ENCODE data around the gene ZNF217. TPM values are rescaled to one million over a fixed set of nuclear protein-coding genes. Genes with fewer than 3 reads are reported as not detected.

ZNF217 gene
- total and polyA plus RNA-seq, 9 of the 15 experiments (the other 6 are each of a cell fraction or from before 2014, with no cell fraction given) = 3.0 to 41.8 (median 16.8) TPM

DNA sequence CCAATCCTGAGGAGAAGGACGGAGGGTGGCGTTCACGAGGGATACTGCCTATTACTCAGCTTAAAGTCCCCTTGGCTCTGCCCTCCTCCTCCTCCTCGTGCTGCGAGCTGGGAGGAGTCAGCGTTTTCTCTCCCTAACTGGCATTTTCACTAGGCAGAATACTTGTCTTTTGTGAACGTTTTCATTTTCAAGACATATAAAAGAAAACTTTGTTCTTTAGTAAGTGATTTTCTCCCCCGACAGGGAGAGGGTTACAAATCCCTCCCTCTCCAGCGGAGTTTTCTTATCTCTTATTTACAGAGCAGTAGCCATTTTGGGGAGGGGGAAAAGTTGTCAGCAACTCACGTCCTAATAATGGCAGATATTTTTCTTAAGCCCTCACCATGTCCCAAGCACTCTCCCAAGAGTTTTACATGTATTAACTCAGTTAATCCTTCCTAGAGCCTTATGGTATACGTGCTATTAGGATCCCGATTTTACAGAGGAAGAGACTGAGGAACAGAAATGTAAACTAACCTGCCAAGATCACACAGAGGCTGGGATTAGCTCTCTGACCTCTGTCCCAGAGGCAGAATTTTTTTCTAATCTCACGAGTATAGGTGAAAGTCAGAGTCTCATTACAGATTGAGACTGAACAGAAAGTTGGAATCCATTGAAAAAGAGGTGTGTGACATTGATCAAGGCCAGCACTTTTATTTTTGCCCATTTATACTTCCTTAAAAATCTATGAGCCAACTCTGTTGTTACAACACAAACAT, 30.0 kb upstream of the ZNF217 start (continued):
- TF ChIP-seq STAT5A (IDR thresholded peaks at IDR 0.05; ENCODE audit: borderline replicate concordance, low read length) = peak; percentile 21; the same call in 1 of the 2 replicates
- no peak for TF ChIP-seq SMARCB1 (IDR thresholded peaks at IDR 0.05; ENCODE audit: insufficient read length, low read depth)
- no peak for TF ChIP-seq NRF1 (conservative IDR thresholded peaks at IDR 0.05 in 1 of 2, IDR thresholded peaks at IDR 0.05 in 1 of 2)
- 0 out of 4 replicates have a peak, but pooled peaks of 1 of the 2 experiments have one; percentile 14 for TF ChIP-seq CSDE1 (IDR thresholded peaks at IDR 0.05)
- no peak for TF ChIP-seq MCM2 (IDR thresholded peaks at IDR 0.05; ENCODE audit: low read depth)
- TF ChIP-seq KAT7 (CRISPR knock-in tag; IDR thresholded peaks at IDR 0.05; ENCODE audit: borderline replicate concordance) = no peak
- no peak for TF ChIP-seq DEAF1 (CRISPR knock-in tag; IDR thresholded peaks at IDR 0.05)
- no peak for TF ChIP-seq IRF1 (CRISPR knock-in tag; IDR thresholded peaks at IDR 0.05; ENCODE audit: borderline replicate concordance)
- no peak for TF ChIP-seq ZNF398 (CRISPR knock-in tag; IDR thresholded peaks at IDR 0.05)
- no peak for TF ChIP-seq ZZZ3 (IDR thresholded peaks at IDR 0.05)
- peak; percentile 82 for TF ChIP-seq NFE2 (IDR thresholded peaks at IDR 0.05; ENCODE audit: low read depth)
- TF ChIP-seq TSC22D4 (tag; IDR thresholded peaks at IDR 0.05) = no peak
- no peak for TF ChIP-seq ZNF384 (IDR thresholded peaks at IDR 0.05; ENCODE audit: low read depth, low read length)
- peak; percentile 82 for TF ChIP-seq EP400 (IDR thresholded peaks at IDR 0.05)
- peak; percentile 69 for TF ChIP-seq MAFF (IDR thresholded peaks at IDR 0.05; ENCODE audit: low read length)
- peak; percentile 68; the same call in 1 of the 2 replicates for TF ChIP-seq KLF6 (CRISPR knock-in tag; IDR thresholded peaks at IDR 0.05; ENCODE audit: borderline replicate concordance)
- no peak for TF ChIP-seq ZNF23 (CRISPR knock-in tag; IDR thresholded peaks at IDR 0.05)
- TF ChIP-seq HDAC1 (IDR thresholded peaks at IDR 0.05) = no peak
- peak; percentile 85 for TF ChIP-seq DPF2 (IDR thresholded peaks at IDR 0.05)
- TF ChIP-seq POLR2AphosphoS2 (IDR thresholded peaks at IDR 0.05; ENCODE audit: low read length) = no peak
- no peak for TF ChIP-seq DNMT1 (IDR thresholded peaks at IDR 0.05)
- TF ChIP-seq SRSF7 (optimal IDR thresholded peaks at IDR 0.05; ENCODE audit: low read depth, low read length) = no peak
- TF ChIP-seq ZNF699 (CRISPR knock-in tag; IDR thresholded peaks at IDR 0.05; ENCODE audit: insufficient replicate concordance) = no peak
- 0 out of 2 replicates have a peak, but pooled peaks have one; percentile 11 for TF ChIP-seq PHF21A (IDR thresholded peaks at IDR 0.05; ENCODE audit: borderline replicate concordance, low read depth)
